SH-SY5Y (cell line): ENCODE results near the gene MAPKAPK2.

Experiments used
- GATA2 ChIP-seq: IDR thresholded peaks from 2 replicates; pipeline ENCODE4 v1.6.1; 2011; ENCODE audit warnings: mild to moderate bottlenecking, low read depth, low read length
- GATA3 ChIP-seq: IDR thresholded peaks from 2 replicates; pipeline ENCODE4 v1.6.1; 2011; ENCODE audit warnings: low read depth, mild to moderate bottlenecking, low read length, moderate library complexity

The MAPKAPK2 gene

DNA sequence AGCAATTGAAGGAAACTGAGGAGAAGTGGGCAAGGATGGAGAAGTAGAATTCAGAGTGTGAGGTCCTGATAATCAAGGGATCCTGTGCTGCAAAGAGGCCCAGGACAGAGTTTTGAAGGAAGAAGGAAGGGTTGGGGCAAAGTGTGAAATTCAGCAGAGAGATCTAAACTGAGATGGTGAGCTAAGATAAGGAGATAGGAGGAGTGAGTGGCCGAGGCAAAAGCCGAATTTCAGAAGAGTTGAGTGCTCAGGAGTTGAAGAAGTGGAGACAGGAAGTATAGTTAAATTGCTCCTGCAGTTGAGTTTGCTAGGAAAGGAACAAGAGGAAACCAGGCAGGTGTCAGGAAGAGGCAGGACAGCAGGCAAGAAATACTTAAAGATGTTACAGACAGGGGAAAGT, 16.4 kb upstream of the MAPKAPK2 start:
- peak; percentile 53 for TF ChIP-seq GATA2
- TF ChIP-seq GATA3: no peak

GRCh38 chr1:206668874-206669410, 15.8 kb upstream of the MAPKAPK2 start:
- TF ChIP-seq GATA2 (no peak), GATA3 (no peak)

DNA sequence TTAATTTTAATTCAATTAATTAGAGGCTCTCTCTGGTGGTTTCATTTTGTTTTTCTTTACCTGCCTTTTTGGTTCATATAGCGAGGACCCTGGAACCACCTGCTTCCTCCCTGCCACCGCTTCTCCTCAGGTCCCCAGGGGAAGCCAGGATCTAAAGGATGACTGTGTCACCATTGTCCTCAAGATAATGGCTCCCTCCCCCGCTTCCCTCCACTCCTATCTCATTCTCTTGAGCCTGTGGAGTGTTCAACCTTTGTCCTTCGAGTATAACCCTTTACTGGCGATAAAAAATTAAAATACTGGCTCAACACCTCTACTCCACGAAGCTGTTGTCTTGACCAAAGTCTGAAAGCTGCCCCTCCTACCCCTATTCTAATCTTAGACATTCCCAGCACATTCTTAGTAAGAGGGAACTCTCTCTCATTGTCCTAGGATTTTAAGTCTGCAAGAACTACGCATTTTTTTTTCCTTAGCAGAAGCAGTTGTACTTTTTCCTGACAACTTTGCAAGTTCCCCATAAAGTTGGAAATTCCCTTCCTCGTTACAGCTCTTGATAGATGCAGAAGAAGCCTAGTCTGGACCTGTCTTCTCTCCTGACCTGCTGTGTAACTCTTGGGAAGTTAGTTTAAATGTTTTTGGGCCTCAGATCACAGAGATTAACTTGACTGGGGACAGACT, 12.6 kb upstream of the MAPKAPK2 start:
- TF ChIP-seq GATA3 (no peak), GATA2 (no peak)

DNA sequence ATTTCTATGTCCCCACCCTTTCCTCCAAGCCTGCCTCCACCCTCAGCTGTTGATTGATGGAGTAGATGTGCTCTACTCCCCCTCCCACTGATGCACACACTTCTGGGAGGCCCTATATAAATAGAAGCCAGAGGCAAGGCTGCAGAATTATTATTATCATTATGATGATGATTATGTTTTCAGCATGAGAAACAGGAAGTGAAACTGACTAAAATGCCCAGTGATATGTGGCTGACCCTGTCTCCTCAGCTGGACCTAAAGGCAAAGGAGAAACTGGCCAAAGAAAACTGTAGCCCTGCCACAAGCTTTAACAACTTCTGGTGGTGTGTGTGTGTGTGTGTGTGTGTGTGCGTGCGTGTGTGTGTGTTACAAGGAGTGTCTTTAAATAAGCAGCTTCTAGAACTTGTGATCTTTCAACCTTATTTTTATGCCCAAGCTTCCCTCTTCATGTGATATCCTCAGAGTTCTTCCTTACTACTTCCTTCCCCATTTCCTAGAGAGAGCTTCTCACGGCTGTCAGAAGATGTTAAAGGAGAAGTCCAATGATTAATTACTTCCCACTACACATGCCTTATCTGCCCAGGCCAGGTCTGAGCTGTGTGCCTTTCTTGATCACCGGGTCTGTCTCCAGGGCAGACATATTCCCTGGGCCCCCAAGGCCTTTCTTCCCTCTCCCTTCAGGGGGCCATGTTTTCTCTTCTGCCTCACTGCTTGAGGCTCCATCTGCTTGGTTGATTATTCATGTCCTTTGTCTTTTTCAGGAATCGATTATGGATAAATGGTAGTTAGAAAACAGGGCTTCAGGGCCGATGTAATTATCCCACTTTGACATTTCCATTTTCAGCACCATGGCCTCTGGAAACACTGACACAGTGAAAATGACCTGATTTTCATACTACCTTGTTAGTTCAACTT, 11.6 kb upstream of the MAPKAPK2 start:
- TF ChIP-seq GATA3: no peak
- no peak for TF ChIP-seq GATA2

GRCh38 chr1:206674236-206674635, 10.5 kb upstream of the MAPKAPK2 start:
- no peak for TF ChIP-seq GATA2
- TF ChIP-seq GATA3: no peak

GRCh38 chr1:206674745-206675175, 9.9 kb upstream of the MAPKAPK2 start:
- TF ChIP-seq GATA2: no peak
- TF ChIP-seq GATA3: no peak

GRCh38 chr1:206676499-206676898, 8.2 kb upstream of the MAPKAPK2 start:
- TF ChIP-seq GATA3: no peak
- TF ChIP-seq GATA2: no peak

DNA sequence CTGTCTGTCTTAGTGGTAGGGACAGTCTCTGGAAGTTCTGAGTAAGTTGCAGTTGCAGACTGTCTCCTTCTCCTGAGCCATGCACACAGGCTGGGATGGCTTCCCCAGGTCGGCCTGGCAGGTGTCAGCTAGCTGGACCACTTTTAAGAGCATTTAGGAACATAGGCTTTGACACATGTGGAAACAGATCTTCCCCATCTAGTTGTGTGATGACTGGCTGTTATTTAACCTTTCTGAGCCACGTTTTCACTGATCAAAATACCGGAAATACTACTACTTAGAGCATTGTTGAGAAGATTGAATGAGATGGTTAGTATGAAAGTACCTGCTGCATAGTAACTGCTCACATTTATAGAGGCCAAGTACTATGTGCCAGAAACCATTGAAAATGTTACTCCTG, 6.2 kb upstream of the MAPKAPK2 start:
- TF ChIP-seq GATA3: no peak
- no peak for TF ChIP-seq GATA2

GRCh38 chr1:206679738-206680211, 4.9 kb upstream of the MAPKAPK2 start:
- TF ChIP-seq GATA2 (no peak), GATA3 (no peak)

- TF ChIP-seq GATA2: no peak
- TF ChIP-seq GATA3: no peak
These were observed 4.4 kb upstream of the MAPKAPK2 start for GRCh38 chr1:206680279-206680678.

DNA sequence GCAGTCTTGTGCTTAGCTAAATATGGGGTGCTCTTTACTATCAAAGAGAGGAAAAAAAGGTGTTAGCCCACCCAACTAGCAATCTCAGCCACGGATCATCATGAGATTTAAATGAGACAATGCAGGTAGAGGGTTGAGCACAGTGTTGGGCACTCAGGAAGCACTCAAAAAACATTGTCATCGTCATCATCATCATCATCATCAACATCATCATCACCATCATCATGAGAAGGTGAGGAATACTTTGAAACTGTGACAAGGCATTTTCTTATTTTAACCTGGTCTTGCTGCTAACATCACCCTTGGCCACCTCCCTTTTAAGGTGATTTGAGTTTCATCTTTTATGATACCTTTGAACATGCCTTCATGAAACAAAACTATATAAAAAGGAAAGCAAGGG, 3.3 kb upstream of the MAPKAPK2 start:
- TF ChIP-seq GATA3 (no peak), GATA2 (no peak)

DNA sequence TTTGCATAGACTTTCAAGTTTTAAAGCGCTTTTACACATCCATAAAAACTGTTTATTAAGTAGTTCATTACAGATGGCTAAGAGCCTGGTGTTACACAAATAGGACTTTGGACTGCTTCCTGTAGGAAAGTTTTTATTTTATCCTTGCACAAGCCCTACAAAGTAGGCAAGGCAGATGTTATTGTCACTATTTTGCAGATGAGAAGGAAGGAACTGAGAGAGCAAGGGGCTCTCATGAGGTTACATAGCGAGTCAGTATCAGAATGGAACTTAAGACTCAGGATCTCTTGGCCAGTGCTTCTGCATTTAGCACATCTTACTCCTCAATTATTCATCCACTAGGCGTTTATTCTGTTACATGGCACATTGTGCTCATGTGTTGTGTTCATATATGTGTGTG, 2.6 kb upstream of the MAPKAPK2 start:
- no peak for TF ChIP-seq GATA3
- TF ChIP-seq GATA2: no peak

DNA sequence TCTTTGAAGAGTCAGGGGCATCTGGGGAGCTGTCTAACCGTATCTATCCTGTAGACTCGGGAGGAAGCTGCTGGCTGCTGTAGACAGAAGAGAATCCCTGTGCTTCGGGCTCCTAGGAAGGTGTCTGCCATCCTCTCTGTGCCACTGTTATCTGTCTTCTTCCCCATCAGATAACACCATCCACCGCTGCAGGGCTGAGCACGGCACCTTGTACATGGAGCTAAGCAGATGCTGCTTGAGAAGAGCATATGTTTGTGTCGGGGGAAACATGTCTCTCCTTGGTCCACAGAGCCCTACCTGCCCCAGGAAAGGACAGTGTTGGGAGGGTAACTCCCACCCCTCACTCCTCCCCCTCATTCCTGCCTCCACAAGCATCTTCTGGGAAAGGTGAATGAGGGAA, 1.4 kb upstream of the MAPKAPK2 start:
- TF ChIP-seq GATA2 (peak; percentile 73), GATA3 (no peak)

- TF ChIP-seq GATA3 (no peak), GATA2 (no peak)
These were observed 702 bp upstream of the MAPKAPK2 start for GRCh38 chr1:206684003-206684402.

DNA sequence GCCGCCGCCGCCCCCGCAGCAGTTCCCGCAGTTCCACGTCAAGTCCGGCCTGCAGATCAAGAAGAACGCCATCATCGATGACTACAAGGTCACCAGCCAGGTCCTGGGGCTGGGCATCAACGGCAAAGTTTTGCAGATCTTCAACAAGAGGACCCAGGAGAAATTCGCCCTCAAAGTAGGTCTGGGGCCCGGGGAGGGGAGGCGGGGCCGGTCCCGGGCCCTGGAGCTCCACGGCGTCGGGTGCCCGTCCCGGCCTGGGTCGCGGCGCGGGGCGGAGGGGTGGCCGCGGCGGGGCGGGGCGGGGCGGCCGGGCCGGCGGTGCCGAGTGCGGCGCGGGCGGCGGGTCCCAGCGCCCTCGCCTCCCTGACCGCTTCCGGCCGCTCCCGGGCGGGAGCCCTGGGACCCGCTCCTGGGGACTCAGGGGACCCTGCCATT, 646 bp downstream of the MAPKAPK2 start:
- TF ChIP-seq GATA3 (no peak), GATA2 (no peak)
